Endothelial cell (in vitro differentiated cells): ENCODE results near the gene TJP3. TPM values are rescaled to one million over a fixed set of nuclear protein-coding genes. Genes with fewer than 3 reads are reported as not detected.

Experiments
- DNase-seq: peaks from one replicate; pipeline ENCODE4 v3.0.0; 2021; ENCODE audit warnings: low spot score
- H3K27ac Mint-ChIP-seq: one replicate; pipeline ENCODE4 v1.8.0; 2021; ENCODE audit warnings: mixed read lengths, inconsistent platforms; ENCODE audit not compliant: unreplicated experiment
- H3K27me3 Mint-ChIP-seq: one replicate; pipeline ENCODE4 v1.8.0; 2021; ENCODE audit warnings: mild to moderate bottlenecking, moderate library complexity, mixed read lengths, inconsistent platforms; ENCODE audit not compliant: unreplicated experiment
- H3K36me3 Mint-ChIP-seq: one replicate; pipeline ENCODE4 v1.8.0; 2021; ENCODE audit warnings: mild to moderate bottlenecking, low read depth, mixed read lengths, inconsistent platforms; ENCODE audit not compliant: unreplicated experiment
- H3K4me1 Mint-ChIP-seq: one replicate; pipeline ENCODE4 v1.8.0; 2021; ENCODE audit warnings: mild to moderate bottlenecking, mixed read lengths, inconsistent platforms; ENCODE audit not compliant: unreplicated experiment
- H3K4me3 Mint-ChIP-seq: one replicate; pipeline ENCODE4 v1.8.0; 2021; ENCODE audit warnings: mild to moderate bottlenecking, mixed read lengths, inconsistent platforms; ENCODE audit not compliant: unreplicated experiment
- H3K9me3 Mint-ChIP-seq: one replicate; pipeline ENCODE4 v1.8.0; 2021; ENCODE audit warnings: mixed read lengths, inconsistent platforms; ENCODE audit not compliant: unreplicated experiment
- CTCF ChIP-seq: fragments of 200-600 bp; sonication (generic); IDR thresholded peaks from one replicate; pipeline ENCODE4 v1.5.0; 2021; ENCODE audit warnings: antibody characterized with exemption; ENCODE audit not compliant: unreplicated experiment
- total RNA-seq: library from RNA; stranded (reverse); fragmentation: NEBNext Ultra II Directional; extraction: Animal tissue kit (Norgen Biotek cat#: 25700); gene quantifications from one replicate; pipeline ENCODE4 v1.2.1, GENCODE V29; 2021; ENCODE audit not compliant: unreplicated experiment

The TJP3 gene
- total RNA-seq, 1 donor from 2014 or later, result 3.1 TPM

- DNase-seq, result no peak
- H3K27ac Mint-ChIP-seq, result no peak overlapping the region
- H3K4me1 Mint-ChIP-seq, result peaks cover 8% of the 10 kb centered on the region
- H3K4me3 Mint-ChIP-seq, result peak overlapping the region; percentile 56
- no peaks in the 10 kb centered on the region for H3K9me3 Mint-ChIP-seq
- H3K36me3 Mint-ChIP-seq, result peaks cover 16% of the 10 kb centered on the region
- TF ChIP-seq CTCF, result no peak
- H3K27me3 Mint-ChIP-seq, result peaks cover 8% of the 10 kb centered on the region
Observed at GRCh38 chr19:3690551-3691371, 17.4 kb upstream of the TJP3 start.

GRCh38 chr19:3691372-3691716 is 16.8 kb upstream of the TJP3 start:
- H3K9me3 Mint-ChIP-seq, result no peaks in the 10 kb centered on the region
- peaks cover 8% of the 10 kb centered on the region for H3K27me3 Mint-ChIP-seq
- H3K4me1 Mint-ChIP-seq, result peaks cover 8% of the 10 kb centered on the region
- no peak for TF ChIP-seq CTCF
- peaks cover 16% of the 10 kb centered on the region for H3K36me3 Mint-ChIP-seq
- H3K27ac Mint-ChIP-seq, result no peak overlapping the region
- no peak for DNase-seq
- H3K4me3 Mint-ChIP-seq, result no peak overlapping the region

GRCh38 chr19:3691726-3692125 is 16.5 kb upstream of the TJP3 start:
- Mint-ChIP-seq H3K4me1 (peaks cover 8% of the 10 kb centered on the region), H3K4me3 (no peak overlapping the region), H3K36me3 (peaks cover 16% of the 10 kb centered on the region), H3K9me3 (no peaks in the 10 kb centered on the region), H3K27ac (no peak overlapping the region), H3K27me3 (peaks cover 8% of the 10 kb centered on the region)
- no peak for TF ChIP-seq CTCF
- no peak for DNase-seq

GRCh38 chr19:3692141-3693024 is 15.8 kb upstream of the TJP3 start:
- H3K27ac Mint-ChIP-seq, result no peak overlapping the region
- H3K4me1 Mint-ChIP-seq, result peaks cover 5% of the 10 kb centered on the region
- peak; percentile 51 for TF ChIP-seq CTCF

More at GRCh38 chr19:3692141-3693024, 15.8 kb upstream of the TJP3 start:
- DNase-seq, result peak; percentile 57
- peaks cover 8% of the 10 kb centered on the region for H3K27me3 Mint-ChIP-seq
- peaks cover 16% of the 10 kb centered on the region for H3K36me3 Mint-ChIP-seq
- no peaks in the 10 kb centered on the region for H3K9me3 Mint-ChIP-seq
- H3K4me3 Mint-ChIP-seq, result no peak overlapping the region
